GM19193 (cell line): ENCODE results near the gene LRRC32.

Source experiments
- POLR2A ChIP-seq: IDR thresholded peaks from 4 replicates; pipeline ENCODE4 v1.6.1; 2011; ENCODE audit not compliant: insufficient read depth, insufficient read length; ENCODE audit errors: extremely low read depth

The LRRC32 gene

GRCh38 chr11:76656050-76656531, 14.5 kb downstream of the LRRC32 start:
- TF ChIP-seq POLR2A, result no peak

- TF ChIP-seq POLR2A, result no peak
Measured at GRCh38 chr11:76655501-76656049, 15.0 kb downstream of the LRRC32 start.

DNA sequence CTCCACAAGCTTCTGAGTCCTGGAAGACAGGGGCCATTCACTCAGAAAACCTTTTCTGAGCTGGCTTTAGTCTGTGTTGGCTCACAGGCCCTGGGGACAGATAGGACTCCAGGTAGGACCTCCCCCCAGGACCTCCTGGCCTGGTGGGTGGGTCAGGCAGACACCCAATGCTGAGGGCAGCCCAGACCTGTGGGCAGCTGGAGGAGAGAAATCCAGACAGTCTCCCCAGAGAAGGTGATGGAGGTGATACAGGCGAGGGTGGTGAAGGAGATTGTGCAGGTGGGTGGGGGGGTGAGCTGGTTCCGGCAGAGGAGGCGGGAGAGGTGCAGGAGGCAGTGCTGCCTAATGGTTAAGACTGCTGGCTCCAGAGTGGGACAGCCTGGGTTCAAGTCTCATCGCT, 15.6 kb downstream of the LRRC32 start:
- TF ChIP-seq POLR2A, result no peak

- TF ChIP-seq POLR2A, result no peak
Measured at GRCh38 chr11:76654298-76654851, 16.2 kb downstream of the LRRC32 start.

DNA sequence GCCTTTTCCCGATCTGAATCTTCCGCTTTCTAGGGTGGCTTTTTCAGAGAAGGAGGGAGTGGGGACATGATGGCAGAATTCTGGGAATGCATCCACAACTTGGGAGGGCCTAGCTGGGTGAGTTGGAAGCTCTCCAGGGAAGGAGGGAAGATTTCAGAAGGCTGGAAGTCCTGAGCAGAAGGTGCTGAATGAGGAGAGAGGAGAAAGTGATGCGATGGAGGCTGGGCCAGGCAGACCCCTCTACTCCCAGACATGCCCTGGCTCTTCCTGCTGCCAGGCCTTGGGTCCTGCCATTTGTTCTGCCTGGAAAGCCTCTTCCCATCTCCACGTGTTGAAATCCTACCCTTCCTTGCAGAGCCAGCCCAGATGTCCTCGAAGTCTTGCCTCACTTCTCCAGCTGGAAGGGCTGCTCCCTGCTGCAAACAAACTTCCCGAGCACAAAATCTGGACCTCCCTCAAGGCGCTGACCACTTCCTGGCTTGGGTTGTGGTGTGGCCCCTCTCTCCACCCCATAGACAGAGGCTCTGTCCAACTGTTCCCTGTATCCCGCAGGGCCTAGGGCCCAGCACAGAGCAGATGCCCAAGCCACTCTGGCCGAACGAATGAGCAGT, 16.8 kb downstream of the LRRC32 start:
- no peak for TF ChIP-seq POLR2A

DNA sequence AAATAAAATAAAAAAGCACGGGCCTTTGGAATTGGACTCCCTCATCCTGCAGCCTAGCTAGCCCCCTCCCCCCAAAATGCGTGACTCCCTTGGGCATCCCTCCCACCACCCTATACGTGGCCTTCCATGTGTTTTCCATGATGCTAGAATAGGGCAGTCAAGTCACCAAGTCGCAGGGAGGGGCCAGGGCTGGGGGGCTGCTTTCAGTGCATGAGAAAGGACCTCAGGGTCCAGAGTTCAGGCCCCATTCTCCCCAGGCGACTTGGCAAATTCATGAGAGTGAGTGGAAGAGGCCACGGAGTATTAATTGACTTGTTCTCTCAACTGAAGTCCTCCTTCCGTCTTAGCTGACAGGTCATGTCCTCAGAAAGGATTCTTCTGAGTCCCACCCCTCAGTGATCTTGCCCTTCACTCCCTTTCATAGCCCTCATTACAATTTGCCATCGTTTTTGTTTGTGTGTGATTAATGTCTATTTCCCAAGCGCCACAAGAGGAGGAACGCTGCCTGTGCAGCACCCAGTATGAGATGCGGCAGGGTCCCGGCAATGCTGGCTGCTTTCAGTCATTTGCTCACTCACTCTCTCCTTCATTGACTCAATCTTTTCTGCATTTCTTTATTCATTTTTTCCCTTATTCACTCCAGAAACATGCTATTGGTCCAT, 17.4 kb downstream of the LRRC32 start:
- TF ChIP-seq POLR2A, result no peak

GRCh38 chr11:76649851-76650372, 20.6 kb downstream of the LRRC32 start:
- no peak for TF ChIP-seq POLR2A

DNA sequence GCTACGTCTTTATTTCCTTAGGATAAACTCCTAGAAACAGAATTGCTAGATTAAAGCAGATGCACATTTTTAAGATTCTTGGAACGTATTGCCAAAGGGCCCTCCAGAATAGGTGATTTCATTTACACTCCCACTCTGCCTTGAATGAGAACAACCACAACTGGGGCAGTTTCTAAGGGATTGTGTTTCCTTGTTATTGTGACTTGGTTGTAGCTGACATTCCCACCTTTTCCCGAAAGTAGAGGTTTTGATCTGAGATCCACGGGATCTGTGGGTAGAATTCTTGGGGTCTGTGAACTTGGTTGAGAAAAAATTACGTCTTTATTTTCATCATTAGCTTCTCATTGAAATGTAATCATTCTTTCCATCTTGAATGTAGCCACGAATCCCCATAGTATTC, 21.5 kb downstream of the LRRC32 start:
- no peak for TF ChIP-seq POLR2A

GRCh38 chr11:76648061-76648460, 22.5 kb downstream of the LRRC32 start:
- TF ChIP-seq POLR2A, result no peak

GRCh38 chr11:76646882-76647534, 23.5 kb downstream of the LRRC32 start:
- TF ChIP-seq POLR2A, result no peak

GRCh38 chr11:76644591-76644990, 26.0 kb downstream of the LRRC32 start:
- no peak for TF ChIP-seq POLR2A

DNA sequence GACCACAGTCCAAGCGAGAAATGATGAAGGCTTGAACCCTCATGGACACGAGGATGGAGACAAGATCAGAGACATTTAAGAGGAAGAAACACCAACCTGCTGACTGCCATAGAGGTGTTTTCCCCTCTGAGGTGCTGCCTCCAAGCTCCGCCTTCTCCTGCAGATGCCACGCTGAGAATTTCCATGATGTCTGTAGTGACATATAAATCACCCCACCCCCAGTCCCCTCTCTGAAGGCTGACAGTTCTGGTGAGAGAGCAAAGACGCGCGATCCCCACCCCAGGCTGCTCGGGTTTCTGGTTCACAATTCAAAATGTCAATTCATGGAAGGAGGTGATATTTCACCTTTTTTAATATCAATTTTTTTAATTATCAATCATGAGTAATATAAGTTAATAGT, 28.2 kb downstream of the LRRC32 start:
- no peak for TF ChIP-seq POLR2A

DNA sequence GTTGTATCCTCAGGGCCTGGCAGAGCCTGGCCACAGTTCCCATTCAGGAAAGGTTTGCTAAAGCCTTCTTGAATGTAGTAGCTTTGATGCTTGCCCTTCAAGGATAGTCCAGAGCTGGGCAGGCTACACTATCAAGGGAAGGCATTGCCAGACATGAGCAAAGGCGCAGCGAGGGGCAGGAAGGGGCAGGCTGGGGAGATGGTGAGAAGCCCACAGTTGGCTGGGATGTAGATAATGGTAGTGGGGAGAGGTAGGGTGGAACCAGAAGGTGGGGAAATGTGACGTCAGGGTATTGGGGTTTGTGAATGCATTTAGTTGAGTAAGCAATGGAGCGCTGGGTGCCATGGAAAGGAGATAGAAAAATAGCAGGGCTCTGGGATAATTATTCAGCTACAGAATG, 28.6 kb downstream of the LRRC32 start:
- TF ChIP-seq POLR2A, result no peak

- TF ChIP-seq POLR2A, result no peak
Measured at GRCh38 chr11:76640501-76640900, 30.0 kb downstream of the LRRC32 start.

- TF ChIP-seq POLR2A, result no peak
Measured at GRCh38 chr11:76639621-76640020, 30.9 kb downstream of the LRRC32 start.
